ENCODE measurements around the gene TWF2.

The TWF2 gene

DNA sequence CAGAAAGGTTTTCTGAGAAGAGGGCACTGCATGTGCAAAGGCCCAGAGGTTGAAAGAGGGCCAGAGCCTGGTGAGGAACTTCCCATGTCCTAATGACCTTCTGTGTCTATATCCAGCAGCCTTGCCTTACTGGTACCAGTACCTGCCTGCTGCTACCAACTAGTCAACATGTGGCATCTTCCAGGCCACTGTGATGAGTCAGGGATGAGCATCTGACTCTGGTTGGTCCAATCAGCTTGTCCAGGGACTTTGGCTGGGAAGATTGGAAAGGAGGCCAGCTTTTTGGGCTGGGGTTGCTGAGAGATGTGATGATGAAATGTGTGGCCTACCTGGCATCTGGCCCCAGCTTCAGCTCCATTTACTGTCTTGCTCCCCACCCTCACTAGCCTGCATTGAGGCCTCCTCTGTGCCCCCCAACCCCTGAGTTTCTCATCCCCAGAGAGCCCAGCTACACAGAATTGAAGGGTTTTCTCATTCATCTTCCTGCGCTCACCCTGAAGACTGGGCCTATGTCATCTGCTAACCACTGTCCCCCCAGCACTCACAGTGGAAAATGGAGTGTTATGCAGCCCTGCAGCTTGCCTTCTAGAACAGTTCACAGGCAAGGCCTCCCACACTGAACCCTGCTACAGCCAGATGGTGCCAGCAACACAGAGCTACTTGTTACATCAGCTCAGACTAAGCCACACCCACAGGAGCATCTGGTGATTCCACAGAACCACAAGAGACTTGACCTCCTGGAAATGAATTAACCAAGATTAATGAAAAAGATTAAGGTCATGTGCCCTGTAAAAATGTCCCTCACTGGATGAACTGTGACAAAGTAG is 1.3 kb upstream of the TWF2 start:
- in situ Hi-C loops (cut with HindIII; ENCODE audit: low sequenced_read_pairs): no loop called here

- in situ Hi-C loops (cut with HindIII; ENCODE audit: low sequenced_read_pairs): loop anchor here (5.0 kb wide), 1 partner anchor 34 kb away; no protein-coding TSS in a partner anchor
These were observed 681 bp downstream of the TWF2 start for GRCh38 chr3:52238193-52238760.

GRCh38 chr3:52237657-52238172 is 1.2 kb downstream of the TWF2 start:
- in situ Hi-C loops (cut with HindIII; ENCODE audit: low sequenced_read_pairs): loop anchor here (5.0 kb wide), 1 partner anchor 35 kb away; no protein-coding TSS in a partner anchor

DNA sequence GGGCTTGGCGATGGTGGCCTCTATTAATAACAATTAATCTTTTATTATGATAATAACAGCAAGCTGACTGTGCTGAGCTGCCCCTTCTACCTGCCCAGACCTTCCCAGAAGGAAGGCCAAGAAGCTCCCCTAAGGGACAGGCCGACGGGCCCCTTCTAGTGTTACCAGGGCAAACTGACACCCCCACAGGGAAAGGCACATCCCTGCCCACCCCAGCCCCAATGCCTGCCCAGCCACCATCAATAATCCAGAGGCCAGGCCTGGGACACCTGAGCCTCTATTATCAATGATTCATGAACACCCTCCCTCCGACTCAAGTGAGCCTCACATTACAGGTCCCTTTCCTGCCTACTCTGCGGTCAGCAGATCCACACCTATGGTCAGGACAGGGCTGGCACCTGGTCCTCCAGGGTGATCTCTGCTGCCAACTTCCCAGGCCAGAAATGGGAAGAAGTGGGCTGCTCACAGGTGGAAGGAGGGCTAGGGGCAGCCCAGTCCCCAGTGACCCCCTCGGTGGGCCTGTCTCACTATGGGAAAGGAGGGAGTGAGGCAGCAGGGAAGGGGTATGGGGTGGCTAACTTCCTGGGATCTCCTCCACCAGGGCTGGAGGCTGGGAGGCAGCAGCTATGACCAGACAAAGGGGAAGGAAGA is 1.8 kb downstream of the TWF2 start:
- in situ Hi-C loops (cut with HindIII; ENCODE audit: low sequenced_read_pairs): loop anchor here (5.0 kb wide), 1 partner anchor 35 kb away; no protein-coding TSS in a partner anchor

- in situ Hi-C loops (cut with HindIII; ENCODE audit: low sequenced_read_pairs): loop anchor here (5.0 kb wide), 1 partner anchor 36 kb away; no protein-coding TSS in a partner anchor
These were observed 2.5 kb downstream of the TWF2 start for GRCh38 chr3:52236424-52236886.

- in situ Hi-C loops (cut with HindIII; ENCODE audit: low sequenced_read_pairs): loop anchor here (5.0 kb wide), 1 partner anchor 38 kb away; no protein-coding TSS in a partner anchor
These were observed 4.2 kb downstream of the TWF2 start for GRCh38 chr3:52234516-52235447.

- in situ Hi-C loops (cut with HindIII; ENCODE audit: low sequenced_read_pairs): no loop called here
These were observed 5.0 kb downstream of the TWF2 start for GRCh38 chr3:52233968-52234367.

GRCh38 chr3:52233108-52233591 is 5.8 kb downstream of the TWF2 start:
- in situ Hi-C loops (cut with HindIII; ENCODE audit: low sequenced_read_pairs): no loop called here

GRCh38 chr3:52232279-52233107 is 6.5 kb downstream of the TWF2 start:
- in situ Hi-C loops (cut with HindIII; ENCODE audit: low sequenced_read_pairs): no loop called here

GRCh38 chr3:52231502-52232278 is 7.3 kb downstream of the TWF2 start:
- in situ Hi-C loops (cut with HindIII; ENCODE audit: low sequenced_read_pairs): no loop called here

DNA sequence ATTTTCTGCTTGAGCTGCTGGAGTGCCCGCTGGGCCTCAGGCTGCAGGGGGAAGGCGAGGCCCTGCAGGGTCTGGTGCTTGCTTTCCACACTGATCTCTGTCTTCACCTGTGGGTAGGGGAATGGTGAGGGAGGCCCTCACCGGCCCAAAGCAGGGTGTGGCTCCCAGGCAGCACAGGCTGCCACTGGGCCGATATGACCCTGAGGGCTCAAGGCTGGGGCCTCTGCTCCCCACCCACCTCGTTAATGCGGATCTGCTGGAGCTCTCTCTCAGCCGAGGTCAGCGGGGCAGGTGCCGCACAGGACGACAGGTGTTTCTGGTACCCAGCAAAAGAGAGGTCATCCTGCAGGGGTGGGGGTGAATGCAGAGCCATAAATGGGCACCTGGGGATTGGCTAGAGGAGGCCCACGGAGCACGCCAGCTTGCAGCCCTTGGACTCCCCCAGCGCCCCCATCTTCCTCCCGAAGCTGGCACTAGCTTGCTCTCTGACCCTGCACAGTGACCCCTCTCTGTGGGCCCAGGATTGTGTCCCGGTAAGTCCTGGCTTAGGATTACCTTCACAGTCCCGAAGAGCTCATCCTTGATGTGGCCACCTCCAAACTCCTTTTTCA is 8.0 kb downstream of the TWF2 start:
- in situ Hi-C loops (cut with HindIII; ENCODE audit: low sequenced_read_pairs): no loop called here

- in situ Hi-C loops (cut with HindIII; ENCODE audit: low sequenced_read_pairs): no loop called here
These were observed 8.5 kb downstream of the TWF2 start for GRCh38 chr3:52230461-52230860.

GRCh38 chr3:52229656-52230055 is 9.3 kb downstream of the TWF2 start:
- in situ Hi-C loops (cut with HindIII; ENCODE audit: low sequenced_read_pairs): no loop called here

- in situ Hi-C loops (cut with HindIII; ENCODE audit: low sequenced_read_pairs): no loop called here
These were observed 10.1 kb downstream of the TWF2 start for GRCh38 chr3:52228751-52229291.

DNA sequence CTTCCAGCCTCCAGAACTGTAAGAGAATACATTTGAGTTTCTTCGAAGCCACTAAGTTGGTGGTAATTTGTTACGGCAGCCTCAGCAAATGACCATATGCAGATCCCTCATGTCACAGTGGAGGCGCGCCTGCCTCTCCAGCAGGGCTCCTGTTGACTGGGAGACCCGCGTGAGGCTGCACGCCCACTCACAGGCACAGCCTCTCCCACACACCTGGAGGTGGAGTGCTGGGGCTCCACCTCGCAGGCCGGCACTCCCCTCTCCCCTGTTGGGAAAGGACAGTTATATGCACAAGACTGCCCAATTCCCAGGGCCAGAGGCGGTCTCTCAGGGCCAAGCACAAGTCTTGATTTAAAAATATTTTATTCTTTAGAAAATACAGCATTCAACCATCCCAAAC is 10.7 kb downstream of the TWF2 start:
- in situ Hi-C loops (cut with HindIII; ENCODE audit: low sequenced_read_pairs): no loop called here

DNA sequence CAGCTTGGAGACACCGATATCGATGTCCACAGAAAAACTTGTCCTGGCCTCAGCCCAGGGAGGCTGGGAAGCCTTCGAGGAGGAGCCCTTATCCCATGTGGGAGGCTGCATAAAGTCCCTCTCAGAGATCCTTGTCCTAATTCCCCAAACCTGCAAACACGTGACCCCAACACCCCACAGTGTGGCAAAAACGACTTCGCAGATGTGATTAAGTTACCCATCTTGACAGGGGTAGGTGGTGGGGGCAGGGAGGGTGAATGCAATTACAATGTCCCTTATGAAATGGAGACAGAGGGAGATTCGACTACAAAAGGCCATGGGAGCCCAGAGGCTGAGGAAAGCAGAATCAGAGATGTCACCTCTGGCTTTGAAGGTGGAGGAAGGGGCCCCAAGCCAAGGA is 11.2 kb downstream of the TWF2 start:
- in situ Hi-C loops (cut with HindIII; ENCODE audit: low sequenced_read_pairs): no loop called here

DNA sequence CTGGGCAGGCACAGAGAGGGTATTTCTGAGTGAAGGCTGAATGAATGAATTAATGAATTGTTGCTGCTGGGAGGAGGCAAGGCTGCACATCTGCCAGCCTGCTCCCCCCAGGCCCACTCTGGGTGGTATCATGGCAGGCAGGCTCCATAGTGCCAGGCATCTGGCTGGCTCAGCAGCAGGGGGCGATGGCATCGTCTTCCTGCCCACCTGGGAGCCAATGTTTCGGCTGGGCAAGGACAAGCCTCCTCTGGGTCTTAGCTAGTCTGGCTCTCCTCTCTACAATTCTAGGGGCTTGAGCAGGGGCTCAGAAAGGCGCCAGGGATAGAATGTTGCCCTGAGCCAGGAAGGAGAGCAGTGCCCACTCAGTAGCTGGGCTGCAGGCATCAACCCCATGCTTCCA is 11.8 kb downstream of the TWF2 start:
- in situ Hi-C loops (cut with HindIII; ENCODE audit: low sequenced_read_pairs): no loop called here

Data from endothelial cell of hepatic sinusoid (primary cell).